Body of pancreas (tissue), 4 donors: ENCODE measurements around the gene MLPH. TPM values are rescaled to one million over a fixed set of nuclear protein-coding genes. Genes with fewer than 3 reads are reported as not detected.

ENCODE experiments used
- ATAC-seq: fragments of 150-250 bp; one replicate; pipeline ENCODE4 v1.9.1; 2016
- DNase-seq, 4 donors: peaks; one replicate each; pipeline ENCODE4 v3.0.0-alpha.2; 2019
- H3K27ac ChIP-seq, 4 donors: fragments of 200-600 bp; sonication (generic); 1 replicate in 3 of 4; 2 replicates in 1 of 4; pipeline versions ENCODE4 v1.5.1 to v1.6.1; 2016 to 2019; ENCODE audit warnings: mild to moderate bottlenecking in 1 of 4, mixed read lengths in 1 of 4, moderate library complexity in 1 of 4
- H3K27me3 ChIP-seq, 2 donors: fragments of 200-600 bp; sonication (generic); one replicate each; pipeline ENCODE4 v1.6.0; 2016; ENCODE audit warnings: mild to moderate bottlenecking in 1 of 2
- H3K36me3 ChIP-seq, 2 donors: fragments of 200-600 bp; sonication (generic); replicated peaks in 1 of 2; 2 replicates each; pipeline ENCODE4 v1.5.1; 2016; ENCODE audit warnings: low read depth in 2 of 2; ENCODE audit not compliant: insufficient read depth in 1 of 2
- H3K4me1 ChIP-seq: fragments of 200-600 bp; sonication (generic); one replicate; pipeline ENCODE4 v1.6.0; 2016
- H3K4me3 ChIP-seq, 2 donors: fragments of 200-600 bp; sonication (generic); 1 replicate in 1 of 2; 2 replicates in 1 of 2; pipeline ENCODE4 v1.5.1; 2016 to 2019
- H3K9me3 ChIP-seq, 3 donors: fragments of 200-600 bp; sonication (generic); 1 replicate in 2 of 3; 2 replicates in 1 of 3; pipeline ENCODE4 v1.5.1; 2016
- POLR2A ChIP-seq, 3 donors: fragments of 450-650 bp; IDR thresholded peaks; one replicate each; pipeline ENCODE4 v1.6.1; 2016; ENCODE audit warnings: antibody characterized with exemption in 3 of 3, mild to moderate bottlenecking in 2 of 3
- WGBS, 2 donors: methylation state at CpG; one replicate each; pipeline ENCODE4 v1.1.5; 2017; 5-methylcytosine and 5-hydroxymethylcytosine counted together
- intact Hi-C: fragments of 100-400 bp; cut with DNase I; formaldehyde crosslinking; loops from one replicate; pipeline ENCODE4 v1.15.1; 2023
- total RNA-seq, 2 donors: library from RNA; depleted of rRNA; stranded (reverse); fragments of >200 nt; gene quantifications; one replicate each; pipeline ENCODE4 v1.1.0, GENCODE V29; 2016
- TF ChIP-seq, protein P1 (sequence below), 7 experiments: fragments of 450-650 bp in 4 of 7; fragments of 200-600 bp in 3 of 7; sonication (generic) in 3 of 7; IDR thresholded peaks; one replicate each; pipeline ENCODE4 v1.5.1; 2016 to 2019; ENCODE audit warnings: antibody characterized with exemption in 7 of 7

MLPH gene
- total RNA-seq, 2 donors from 2014 or later: 30.3 to 64.3 TPM

- ATAC-seq: no peak
- 88 to 100% methylated on average over 1 of the region's 1 CpG for WGBS, 2 donors
- Histone ChIP-seq H3K27me3 (no peaks in the 10 kb centered on the region), H3K4me3 (no peak overlapping the region), H3K4me1 (no peaks in the 10 kb centered on the region), H3K36me3 (no peaks in the 10 kb centered on the region), H3K27ac (no peak overlapping the region), H3K9me3 (no peaks in the 10 kb centered on the region)
- DNase-seq: no peak
- intact Hi-C loops: no loop called here
- no peak for TF ChIP-seq POLR2A (IDR thresholded peaks at IDR 0.05)
- TF ChIP-seq, protein P1, sequence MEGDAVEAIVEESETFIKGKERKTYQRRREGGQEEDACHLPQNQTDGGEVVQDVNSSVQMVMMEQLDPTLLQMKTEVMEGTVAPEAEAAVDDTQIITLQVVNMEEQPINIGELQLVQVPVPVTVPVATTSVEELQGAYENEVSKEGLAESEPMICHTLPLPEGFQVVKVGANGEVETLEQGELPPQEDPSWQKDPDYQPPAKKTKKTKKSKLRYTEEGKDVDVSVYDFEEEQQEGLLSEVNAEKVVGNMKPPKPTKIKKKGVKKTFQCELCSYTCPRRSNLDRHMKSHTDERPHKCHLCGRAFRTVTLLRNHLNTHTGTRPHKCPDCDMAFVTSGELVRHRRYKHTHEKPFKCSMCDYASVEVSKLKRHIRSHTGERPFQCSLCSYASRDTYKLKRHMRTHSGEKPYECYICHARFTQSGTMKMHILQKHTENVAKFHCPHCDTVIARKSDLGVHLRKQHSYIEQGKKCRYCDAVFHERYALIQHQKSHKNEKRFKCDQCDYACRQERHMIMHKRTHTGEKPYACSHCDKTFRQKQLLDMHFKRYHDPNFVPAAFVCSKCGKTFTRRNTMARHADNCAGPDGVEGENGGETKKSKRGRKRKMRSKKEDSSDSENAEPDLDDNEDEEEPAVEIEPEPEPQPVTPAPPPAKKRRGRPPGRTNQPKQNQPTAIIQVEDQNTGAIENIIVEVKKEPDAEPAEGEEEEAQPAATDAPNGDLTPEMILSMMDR (IDR thresholded peaks at IDR 0.05): no peak
Observed at GRCh38 chr2:237534380-237534779, 47.3 kb downstream of the MLPH start.

- WGBS, 2 donors: 79 to 89% methylated on average over 8 of the region's 8 CpGs
- H3K27ac ChIP-seq: no peak overlapping the region
- no peaks in the 10 kb centered on the region for H3K36me3 ChIP-seq
- ATAC-seq (no peak), DNase-seq (no peak)
- no peaks in the 10 kb centered on the region for H3K9me3 ChIP-seq
- H3K4me1 ChIP-seq: no peaks in the 10 kb centered on the region
- intact Hi-C loops: no loop called here
- H3K27me3 ChIP-seq: no peaks in the 10 kb centered on the region
- TF ChIP-seq POLR2A (IDR thresholded peaks at IDR 0.05): no peak
- TF ChIP-seq, protein P1 (IDR thresholded peaks at IDR 0.05): no peak
- no peak overlapping the region for H3K4me3 ChIP-seq
Observed at GRCh38 chr2:237535385-237536082, 48.5 kb downstream of the MLPH start.

DNA sequence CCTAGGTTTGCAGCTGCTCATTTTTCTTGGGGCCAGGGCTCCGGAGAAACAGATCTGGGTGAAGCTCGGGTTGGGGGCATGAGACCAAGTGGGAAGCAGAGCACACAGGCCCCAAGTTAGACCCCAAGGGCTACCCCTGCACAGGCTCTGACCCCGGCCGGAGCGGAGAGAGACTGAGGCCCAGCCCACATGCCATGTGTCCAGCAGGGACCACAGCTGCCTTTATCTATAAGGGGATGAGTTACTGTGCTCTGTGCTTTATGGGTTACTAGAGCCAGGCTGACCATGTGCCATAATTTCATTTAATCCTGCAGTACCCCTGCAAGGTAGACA lies 49.0 kb downstream of the MLPH start:
- no peaks in the 10 kb centered on the region for H3K27me3 ChIP-seq

DNA sequence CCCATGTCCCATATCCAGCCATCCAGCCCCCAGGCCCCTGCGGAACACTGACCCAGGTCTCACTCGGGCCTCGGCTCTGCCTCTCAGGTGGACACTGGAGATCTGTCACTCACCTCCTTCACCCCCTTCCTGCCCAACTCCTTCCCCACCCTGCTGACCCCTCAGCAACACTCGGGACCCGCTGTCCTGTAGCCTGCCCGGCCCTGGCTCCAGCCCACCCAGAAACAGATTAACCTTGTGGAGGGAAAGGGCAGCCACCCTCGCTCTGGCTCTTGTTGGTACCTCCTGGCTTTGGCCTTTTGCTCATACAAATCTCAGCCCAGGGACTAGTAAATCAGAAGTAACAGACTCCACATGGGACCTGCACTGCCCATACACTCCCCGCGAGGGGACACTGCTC lies 49.6 kb downstream of the MLPH start:
- no peak for TF ChIP-seq POLR2A (IDR thresholded peaks at IDR 0.05)
- TF ChIP-seq, protein P1 (IDR thresholded peaks at IDR 0.05): no peak
- H3K4me1 ChIP-seq: no peaks in the 10 kb centered on the region
- WGBS, 2 donors: 80 to 93% methylated on average over 9 of the region's 9 CpGs
- H3K27me3 ChIP-seq: no peaks in the 10 kb centered on the region
- H3K36me3 ChIP-seq: no peaks in the 10 kb centered on the region
- H3K9me3 ChIP-seq: no peaks in the 10 kb centered on the region
- no peak overlapping the region for H3K4me3 ChIP-seq
- intact Hi-C loops: no loop called here
- no peak for ATAC-seq
- no peak for DNase-seq
- no peak overlapping the region for H3K27ac ChIP-seq

More for the DNA sequence above, 49.0 kb downstream of the MLPH start:
- H3K36me3 ChIP-seq: no peaks in the 10 kb centered on the region
- DNase-seq (no peak), ATAC-seq (no peak)
- no peak overlapping the region for H3K4me3 ChIP-seq
- intact Hi-C loops: no loop called here
- WGBS, 2 donors: 80 to 97% methylated on average over 3 to 5 of the region's 5 CpGs
- no peaks in the 10 kb centered on the region for H3K9me3 ChIP-seq
- no peaks in the 10 kb centered on the region for H3K4me1 ChIP-seq
- no peak for TF ChIP-seq POLR2A (IDR thresholded peaks at IDR 0.05)
- TF ChIP-seq, protein P1 (IDR thresholded peaks at IDR 0.05): no peak
- H3K27ac ChIP-seq: no peak overlapping the region
